Smooth muscle cell (in vitro differentiated cells): Measurements from ENCODE around the gene KLHL5. TPM values are rescaled to one million over a fixed set of nuclear protein-coding genes. Genes with fewer than 3 reads are reported as not detected.

ENCODE experiments used
- DNase-seq: peaks from one replicate; lab custom pipeline; 2025; ENCODE audit not compliant: unreplicated experiment; lab: John Stamatoyannopoulos, UW
- H2AFZ ChIP-seq: fragments of 200-600 bp; sonication (generic); 2 replicates; pipeline ENCODE4 v1.6.0; 2016; ENCODE audit warnings: antibody characterized with exemption, low read depth, mild to moderate bottlenecking
- H3F3A ChIP-seq: fragments of 200-600 bp; sonication (generic); 2 replicates; pipeline ENCODE4 v1.6.0; 2017; ENCODE audit warnings: antibody characterized with exemption, low read depth
- H3K27ac ChIP-seq: fragments of 200-600 bp; sonication (generic); 2 replicates; pipeline ENCODE4 v1.5.1; 2016; ENCODE audit warnings: low read depth, mild to moderate bottlenecking
- H3K27me3 ChIP-seq: fragments of 200-600 bp; sonication (generic); 2 replicates; pipeline ENCODE4 v1.6.1; 2016; ENCODE audit warnings: low read depth, mild to moderate bottlenecking
- H3K36me3 ChIP-seq: fragments of 200-600 bp; sonication (generic); 2 replicates; pipeline ENCODE4 v1.5.1; 2016; ENCODE audit warnings: low read depth
- H3K4me1 ChIP-seq: fragments of 200-600 bp; sonication (generic); 2 replicates; pipeline ENCODE4 v1.5.1; 2016; ENCODE audit warnings: low read depth
- H3K4me2 ChIP-seq: fragments of 200-600 bp; sonication (generic); 2 replicates; pipeline ENCODE4 v1.6.0; 2016; ENCODE audit warnings: mild to moderate bottlenecking
- H3K4me3 ChIP-seq: fragments of 200-600 bp; sonication (generic); 2 replicates; pipeline ENCODE4 v1.5.1; 2016; ENCODE audit warnings: mild to moderate bottlenecking
- H3K79me2 ChIP-seq: fragments of 200-600 bp; sonication (generic); 2 replicates; pipeline ENCODE4 v1.6.0; 2016; ENCODE audit warnings: low read depth, mild to moderate bottlenecking
- H3K9ac ChIP-seq: fragments of 200-600 bp; sonication (generic); 2 replicates; pipeline ENCODE4 v1.6.0; 2016; ENCODE audit warnings: low read depth
- H3K9me3 ChIP-seq: fragments of 200-600 bp; sonication (generic); replicated peaks from 2 replicates; pipeline ENCODE4 v1.5.1; 2016; ENCODE audit warnings: low read depth
- H4K20me1 ChIP-seq: fragments of 200-600 bp; sonication (generic); 2 replicates; pipeline ENCODE4 v1.6.0; 2016; ENCODE audit warnings: low read depth
- WGBS: methylation state at CpG from one replicate; pipeline ENCODE4 v1.1.7; 2016; ENCODE audit warnings: low lambda C conversion rate; 5-methylcytosine and 5-hydroxymethylcytosine counted together
- polyA plus RNA-seq: library from polyadenylated mRNA; unstranded; fragments of >200 nt; fragmentation: Nextera tagmentation; extraction: Ambion mirVana; gene quantifications from 2 replicates; pipeline ENCODE4 v1.2.1, GENCODE V29; 2016
- total RNA-seq: library from RNA; depleted of rRNA; stranded (reverse); fragments of >200 nt; gene quantifications from 2 replicates; pipeline ENCODE4 v1.2.3, GENCODE V29; 2014
- TF ChIP-seq, protein P1 (sequence below): fragments of 200-600 bp; sonication (generic); IDR thresholded peaks from 2 replicates; pipeline ENCODE4 v1.5.1; 2017; ENCODE audit warnings: borderline replicate concordance, mild to moderate bottlenecking, antibody characterized with exemption; ENCODE audit not compliant: insufficient read depth, poor library complexity, severe bottlenecking

KLHL5 gene
- total and polyA plus RNA-seq, 2 experiments from 2014 or later: 31.9 to 34.7 TPM

- 99% methylated on average over 6 of the region's 6 CpGs for WGBS
- no peaks in the 10 kb centered on the region for H3K9me3 ChIP-seq
- H3K4me3 ChIP-seq: no peak overlapping the region
- DNase-seq: no peak
- no peaks in the 10 kb centered on the region for H3K79me2 ChIP-seq
- H2AFZ ChIP-seq: no peak overlapping the region
- TF ChIP-seq, protein P1, sequence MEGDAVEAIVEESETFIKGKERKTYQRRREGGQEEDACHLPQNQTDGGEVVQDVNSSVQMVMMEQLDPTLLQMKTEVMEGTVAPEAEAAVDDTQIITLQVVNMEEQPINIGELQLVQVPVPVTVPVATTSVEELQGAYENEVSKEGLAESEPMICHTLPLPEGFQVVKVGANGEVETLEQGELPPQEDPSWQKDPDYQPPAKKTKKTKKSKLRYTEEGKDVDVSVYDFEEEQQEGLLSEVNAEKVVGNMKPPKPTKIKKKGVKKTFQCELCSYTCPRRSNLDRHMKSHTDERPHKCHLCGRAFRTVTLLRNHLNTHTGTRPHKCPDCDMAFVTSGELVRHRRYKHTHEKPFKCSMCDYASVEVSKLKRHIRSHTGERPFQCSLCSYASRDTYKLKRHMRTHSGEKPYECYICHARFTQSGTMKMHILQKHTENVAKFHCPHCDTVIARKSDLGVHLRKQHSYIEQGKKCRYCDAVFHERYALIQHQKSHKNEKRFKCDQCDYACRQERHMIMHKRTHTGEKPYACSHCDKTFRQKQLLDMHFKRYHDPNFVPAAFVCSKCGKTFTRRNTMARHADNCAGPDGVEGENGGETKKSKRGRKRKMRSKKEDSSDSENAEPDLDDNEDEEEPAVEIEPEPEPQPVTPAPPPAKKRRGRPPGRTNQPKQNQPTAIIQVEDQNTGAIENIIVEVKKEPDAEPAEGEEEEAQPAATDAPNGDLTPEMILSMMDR: no peak
- no peaks in the 10 kb centered on the region for H3F3A ChIP-seq
- H3K4me1 ChIP-seq: no peaks in the 10 kb centered on the region
- H3K27ac ChIP-seq: no peak overlapping the region
- H3K36me3 ChIP-seq: peaks cover 6% of the 10 kb centered on the region
- no peak overlapping the region for H3K4me2 ChIP-seq
- H3K9ac ChIP-seq: no peak overlapping the region
- H4K20me1 ChIP-seq: no peaks in the 10 kb centered on the region
- no peaks in the 10 kb centered on the region for H3K27me3 ChIP-seq
These were observed 56.1 kb downstream of the KLHL5 start for GRCh38 chr4:39118034-39118658.

- Histone ChIP-seq H3K27me3 (no peaks in the 10 kb centered on the region), H3F3A (no peaks in the 10 kb centered on the region), H3K9ac (no peak overlapping the region), H2AFZ (no peak overlapping the region), H3K27ac (no peak overlapping the region), H3K36me3 (no peaks in the 10 kb centered on the region), H4K20me1 (no peaks in the 10 kb centered on the region), H3K4me3 (no peak overlapping the region), H3K4me1 (no peaks in the 10 kb centered on the region), H3K79me2 (no peaks in the 10 kb centered on the region), H3K4me2 (no peak overlapping the region), H3K9me3 (no peaks in the 10 kb centered on the region)
- DNase-seq: no peak
- 88% methylated on average over 1 of the region's 1 CpG for WGBS
- TF ChIP-seq, protein P1: no peak
These were observed 58.4 kb downstream of the KLHL5 start for GRCh38 chr4:39120418-39120817.

- no peak overlapping the region for H3K4me3 ChIP-seq
- H3K9ac ChIP-seq: no peak overlapping the region
- H3K4me1 ChIP-seq: no peaks in the 10 kb centered on the region
- no peak overlapping the region for H3K4me2 ChIP-seq
- H3K27ac ChIP-seq: no peak overlapping the region
- H3K9me3 ChIP-seq: no peaks in the 10 kb centered on the region
- no peaks in the 10 kb centered on the region for H3K79me2 ChIP-seq
- H3K27me3 ChIP-seq: no peaks in the 10 kb centered on the region
- TF ChIP-seq, protein P1: no peak
- WGBS: 95% methylated on average over 9 of the region's 9 CpGs
- DNase-seq: no peak
- H4K20me1 ChIP-seq: no peaks in the 10 kb centered on the region
- no peak overlapping the region for H2AFZ ChIP-seq
- H3K36me3 ChIP-seq: no peaks in the 10 kb centered on the region
- no peaks in the 10 kb centered on the region for H3F3A ChIP-seq
These were observed 63.0 kb downstream of the KLHL5 start for GRCh38 chr4:39124885-39125599.
